MCF 10A (cell line): ENCODE results near the gene TMEM214. TPM values are rescaled to one million over a fixed set of nuclear protein-coding genes. Genes with fewer than 3 reads are reported as not detected.

ENCODE experiments used
- BruUV-seq: library from RNA; stranded (reverse); fragments of 400-500 nt; replicated peaks from 2 replicates; lab custom pipeline; 2021; lab: Mats Ljungman, UMichigan
- CTCF ChIA-PET: fragments of 300-600 bp; sonication (Branson Sonifier 250); formaldehyde crosslinking; extraction: SDS; loops from one replicate; lab custom pipeline; 2021; ENCODE audit warnings: antibody characterized with exemption, inconsistent platforms; lab: Yijun Ruan, JAX
- POLR2A ChIA-PET: fragments of 300-600, 350-650 bp; sonication (Branson Sonifier 250); formaldehyde crosslinking; extraction: SDS; loops from one replicate; lab custom pipeline; 2020; ENCODE audit warnings: antibody characterized with exemption, inconsistent platforms; lab: Yijun Ruan, JAX
- DNase-seq: peaks from one replicate; pipeline ENCODE4 v3.0.0-alpha.2; 2018; ENCODE audit not compliant: unreplicated experiment
- H3K27ac Mint-ChIP-seq: one replicate; pipeline ENCODE4 v1.8.0; 2022; ENCODE audit warnings: mild to moderate bottlenecking, low read depth, mixed read lengths; ENCODE audit not compliant: unreplicated experiment
- H3K27me3 Mint-ChIP-seq: one replicate; pipeline ENCODE4 v1.8.0; 2022; ENCODE audit warnings: mixed read lengths; ENCODE audit not compliant: insufficient read depth, unreplicated experiment
- H3K36me3 Mint-ChIP-seq: one replicate; pipeline ENCODE4 v1.8.0; 2022; ENCODE audit warnings: mild to moderate bottlenecking, moderate library complexity, mixed read lengths; ENCODE audit not compliant: insufficient read depth, unreplicated experiment
- H3K4me1 Mint-ChIP-seq: one replicate; pipeline ENCODE4 v1.8.0; 2022; ENCODE audit warnings: mixed read lengths; ENCODE audit not compliant: insufficient read depth, unreplicated experiment
- H3K4me3 Mint-ChIP-seq: one replicate; pipeline ENCODE4 v1.8.0; 2022; ENCODE audit warnings: mild to moderate bottlenecking, moderate library complexity, mixed read lengths; ENCODE audit not compliant: unreplicated experiment
- H3K9me3 Mint-ChIP-seq: one replicate; pipeline ENCODE4 v1.8.0; 2022; ENCODE audit warnings: mixed read lengths; ENCODE audit not compliant: unreplicated experiment
- intact Hi-C: fragments of 100-400 bp; cut with micrococcal nuclease; formaldehyde crosslinking; loops from 2 replicates; pipeline ENCODE4 v1.14.1; 2022
- total RNA-seq: library from RNA; stranded (reverse); gene quantifications from 2 replicates; pipeline ENCODE4 v1.2.3, GENCODE V29; 2022
- TF ChIP-seq, protein P1 (sequence below): fragments of 200-600 bp; IDR thresholded peaks from one replicate; pipeline ENCODE4 v1.8.0; 2022; ENCODE audit warnings: antibody characterized with exemption, mild to moderate bottlenecking; ENCODE audit not compliant: unreplicated experiment

TMEM214 gene
- total RNA-seq, 1 experiment from 2014 or later, result 118 TPM

DNA sequence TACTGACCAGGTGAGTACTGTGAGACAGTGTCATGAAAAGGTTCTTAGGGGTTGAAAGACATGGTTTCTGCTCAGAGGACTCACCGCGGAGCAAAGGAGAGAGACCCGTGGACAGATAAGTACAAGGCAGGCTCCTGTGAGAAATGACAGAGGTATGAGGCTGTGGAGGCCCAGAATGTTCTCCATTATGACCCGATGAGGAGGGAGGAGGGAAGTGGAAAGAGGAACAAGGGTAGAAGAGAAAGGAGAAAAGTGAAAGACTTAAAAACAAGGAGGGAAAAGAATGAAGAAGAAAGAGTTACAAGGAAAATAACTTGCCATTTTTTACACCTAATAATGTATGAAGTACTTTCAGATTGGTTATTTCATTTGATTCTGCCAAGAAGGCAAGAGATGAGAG, 32.5 kb upstream of the TMEM214 start:
- ChIA-PET CTCF (no interaction called here), POLR2A (no interaction called here)
- TF ChIP-seq, protein P1, sequence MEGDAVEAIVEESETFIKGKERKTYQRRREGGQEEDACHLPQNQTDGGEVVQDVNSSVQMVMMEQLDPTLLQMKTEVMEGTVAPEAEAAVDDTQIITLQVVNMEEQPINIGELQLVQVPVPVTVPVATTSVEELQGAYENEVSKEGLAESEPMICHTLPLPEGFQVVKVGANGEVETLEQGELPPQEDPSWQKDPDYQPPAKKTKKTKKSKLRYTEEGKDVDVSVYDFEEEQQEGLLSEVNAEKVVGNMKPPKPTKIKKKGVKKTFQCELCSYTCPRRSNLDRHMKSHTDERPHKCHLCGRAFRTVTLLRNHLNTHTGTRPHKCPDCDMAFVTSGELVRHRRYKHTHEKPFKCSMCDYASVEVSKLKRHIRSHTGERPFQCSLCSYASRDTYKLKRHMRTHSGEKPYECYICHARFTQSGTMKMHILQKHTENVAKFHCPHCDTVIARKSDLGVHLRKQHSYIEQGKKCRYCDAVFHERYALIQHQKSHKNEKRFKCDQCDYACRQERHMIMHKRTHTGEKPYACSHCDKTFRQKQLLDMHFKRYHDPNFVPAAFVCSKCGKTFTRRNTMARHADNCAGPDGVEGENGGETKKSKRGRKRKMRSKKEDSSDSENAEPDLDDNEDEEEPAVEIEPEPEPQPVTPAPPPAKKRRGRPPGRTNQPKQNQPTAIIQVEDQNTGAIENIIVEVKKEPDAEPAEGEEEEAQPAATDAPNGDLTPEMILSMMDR, result no peak
- peaks cover 11% of the 10 kb centered on the region for H3K4me1 Mint-ChIP-seq
- H3K36me3 Mint-ChIP-seq, result no peaks in the 10 kb centered on the region
- intact Hi-C loops, result no loop called here
- no peak overlapping the region for H3K27ac Mint-ChIP-seq
- no peaks in the 10 kb centered on the region for H3K27me3 Mint-ChIP-seq
- no peaks in the 10 kb centered on the region for H3K9me3 Mint-ChIP-seq
- H3K4me3 Mint-ChIP-seq, result no peak overlapping the region
- no TSS peak for BruUV-seq
- DNase-seq, result no peak

DNA sequence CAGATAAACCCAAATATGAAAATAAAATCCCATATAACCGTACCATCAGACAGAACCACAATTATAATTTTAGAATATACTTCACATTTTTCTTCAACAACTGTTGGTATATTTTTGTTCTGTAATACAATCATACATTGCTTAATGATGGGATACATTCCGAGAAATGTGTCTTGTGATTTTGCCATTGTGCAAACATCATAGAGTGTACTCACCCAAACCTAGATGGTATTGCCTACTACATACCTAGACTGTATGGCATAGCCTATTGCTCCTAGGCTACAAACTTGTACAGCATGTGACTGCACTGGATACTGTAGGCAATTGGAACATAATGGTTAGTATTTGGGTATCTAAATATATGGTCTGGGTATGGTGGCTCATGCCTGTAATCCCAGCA, 31.8 kb upstream of the TMEM214 start:
- intact Hi-C loops, result no loop called here
- Mint-ChIP-seq H3K27me3 (no peaks in the 10 kb centered on the region), H3K36me3 (no peaks in the 10 kb centered on the region), H3K4me1 (peaks cover 11% of the 10 kb centered on the region), H3K27ac (no peak overlapping the region), H3K9me3 (no peaks in the 10 kb centered on the region), H3K4me3 (no peak overlapping the region)
- DNase-seq, result no peak
- TF ChIP-seq, protein P1, result no peak
- ChIA-PET POLR2A (no interaction called here), CTCF (no interaction called here)
- BruUV-seq, result no TSS peak

DNA sequence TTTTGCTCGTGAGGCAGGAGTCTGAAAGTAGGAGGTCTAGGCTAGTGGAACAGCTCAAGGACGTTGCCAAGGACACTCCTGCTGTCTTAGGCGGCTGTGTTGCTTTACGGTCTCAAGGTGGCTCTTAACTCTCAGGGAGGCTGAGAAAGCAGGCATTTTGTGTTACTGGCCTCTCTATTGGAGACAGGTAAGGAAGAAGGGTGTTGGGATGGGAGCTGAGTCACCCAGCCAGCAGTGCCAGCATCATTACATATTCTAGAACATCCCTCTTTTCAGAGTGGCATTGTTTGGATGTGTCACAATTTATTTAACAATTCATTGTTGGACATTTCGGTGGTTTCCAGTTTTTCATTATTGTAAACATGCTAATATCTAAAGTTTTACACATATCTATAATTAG, 30.8 kb upstream of the TMEM214 start:
- Mint-ChIP-seq H3K27me3 (no peaks in the 10 kb centered on the region), H3K9me3 (no peaks in the 10 kb centered on the region), H3K36me3 (no peaks in the 10 kb centered on the region), H3K4me3 (no peak overlapping the region), H3K4me1 (peaks cover 11% of the 10 kb centered on the region), H3K27ac (no peak overlapping the region)
- CTCF ChIA-PET, result interaction anchor here (0.6 to 0.7 kb wide), 2 partner anchors 40 to 1124 kb away, joined by 3 read pairs; no protein-coding TSS in a partner anchor
- intact Hi-C loops, result no loop called here
- no TSS peak for BruUV-seq
- TF ChIP-seq, protein P1, result no peak
- peak; percentile 23 for DNase-seq
- POLR2A ChIA-PET, result interaction anchor here (0.7 kb wide), 1 partner anchor 379 kb away, joined by 3 read pairs; no protein-coding TSS in a partner anchor

DNA sequence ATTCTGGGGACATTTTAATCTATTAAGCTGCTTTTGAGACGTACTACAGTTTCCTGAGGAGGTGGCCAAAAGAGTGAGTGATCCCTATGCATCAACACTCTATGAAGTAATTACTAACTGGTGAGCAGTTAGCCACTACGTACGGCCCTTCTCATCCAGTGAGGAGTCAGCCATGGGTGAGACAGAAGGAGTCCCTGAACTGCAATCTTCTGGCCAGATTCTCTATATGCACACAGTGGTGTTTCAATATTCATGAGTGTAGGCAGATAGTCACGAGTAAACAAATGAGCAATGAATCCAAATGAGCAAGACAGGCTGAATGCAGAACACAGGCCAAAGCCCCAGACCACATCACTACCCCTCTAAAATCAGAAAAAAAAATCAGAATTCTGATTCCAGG, 29.8 kb upstream of the TMEM214 start:
- ChIA-PET CTCF (interaction anchor here (0.7 to 2.5 kb wide), 4 partner anchors 14 to 70 kb away, joined by 3 to 8 read pairs (median 4); no protein-coding TSS in a partner anchor), POLR2A (interaction anchor here (0.9 to 1.0 kb wide), 2 partner anchors 13 to 48 kb away, joined by 3 read pairs; no protein-coding TSS in a partner anchor)
- no TSS peak for BruUV-seq
- TF ChIP-seq, protein P1, result no peak
- intact Hi-C loops, result no loop called here
- Mint-ChIP-seq H3K9me3 (no peaks in the 10 kb centered on the region), H3K4me3 (no peak overlapping the region), H3K27ac (no peak overlapping the region), H3K4me1 (peaks cover 11% of the 10 kb centered on the region), H3K36me3 (no peaks in the 10 kb centered on the region), H3K27me3 (no peaks in the 10 kb centered on the region)
- DNase-seq, result no peak
